HFFc6 (cell line): ENCODE measurements around the gene CPED1. TPM values are rescaled to one million over a fixed set of nuclear protein-coding genes. Genes with fewer than 3 reads are reported as not detected.

Experiments used
- DNase-seq: peaks from one replicate; pipeline ENCODE4 v3.0.0-alpha.2; 2018
- H3K27ac Mint-ChIP-seq: 2 replicates; pipeline ENCODE4 v1.8.0; 2020; ENCODE audit warnings: mild to moderate bottlenecking, mixed read lengths
- H3K27me3 Mint-ChIP-seq: 2 replicates; pipeline ENCODE4 v1.8.0; 2021; ENCODE audit warnings: mild to moderate bottlenecking, moderate library complexity, mixed read lengths; ENCODE audit not compliant: insufficient read depth
- H3K36me3 Mint-ChIP-seq: 2 replicates; pipeline ENCODE4 v1.8.0; 2021; ENCODE audit warnings: low read depth, mixed read lengths
- H3K4me1 Mint-ChIP-seq: 2 replicates; pipeline ENCODE4 v1.8.0; 2020; ENCODE audit warnings: low read depth, mixed read lengths
- H3K4me3 Mint-ChIP-seq: 2 replicates; pipeline ENCODE4 v1.8.0; 2020; ENCODE audit warnings: mild to moderate bottlenecking, moderate library complexity, mixed read lengths
- H3K9me3 Mint-ChIP-seq: 2 replicates; pipeline ENCODE4 v1.8.0; 2020; ENCODE audit warnings: mild to moderate bottlenecking, mixed read lengths
- total RNA-seq, 6 experiments: library from RNA; stranded (reverse); fragmentation: NEBNext Ultra II Directional; extraction: Animal tissue kit (Norgen Biotek cat#: 25700); gene quantifications; 2 replicates in 1 of 6; 3 replicates in 5 of 6; pipeline ENCODE4 v1.2.3, GENCODE V29; 2021
- TF ChIP-seq, protein P1 (sequence below): fragments of 200-600 bp; sonication (generic); IDR thresholded peaks from 2 replicates; pipeline ENCODE4 v1.5.0; 2021; ENCODE audit warnings: antibody characterized with exemption, mild to moderate bottlenecking

The CPED1 gene
- total RNA-seq, 6 experiments from 2014 or later: 85.0 to 112 (median 95.9) TPM

DNA sequence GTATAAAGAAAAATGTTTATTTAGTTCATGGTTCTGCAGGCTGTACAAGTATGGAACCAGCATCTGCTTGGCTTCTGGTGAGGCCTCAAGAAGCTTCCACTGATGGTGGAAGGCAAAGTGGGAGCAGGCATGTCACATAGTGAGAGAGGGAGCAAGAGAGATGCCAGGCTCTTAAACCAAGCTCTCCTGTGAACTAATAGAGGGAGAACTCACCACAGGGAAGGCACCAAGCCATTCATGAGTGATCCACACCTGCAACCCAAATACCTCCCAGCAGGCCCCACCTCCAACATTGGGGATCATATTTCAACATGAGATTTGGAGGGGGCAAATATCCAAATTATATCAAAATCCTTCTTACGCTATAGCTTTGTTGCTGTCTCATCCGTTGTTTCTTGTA, 113.1 kb downstream of the CPED1 start:
- Mint-ChIP-seq H3K4me1 (peaks cover 28% of the 10 kb centered on the region), H3K36me3 (peaks cover 33% of the 10 kb centered on the region), H3K27ac (no peak overlapping the region), H3K9me3 (no peaks in the 10 kb centered on the region), H3K4me3 (no peak overlapping the region), H3K27me3 (no peaks in the 10 kb centered on the region)
- TF ChIP-seq, protein P1, sequence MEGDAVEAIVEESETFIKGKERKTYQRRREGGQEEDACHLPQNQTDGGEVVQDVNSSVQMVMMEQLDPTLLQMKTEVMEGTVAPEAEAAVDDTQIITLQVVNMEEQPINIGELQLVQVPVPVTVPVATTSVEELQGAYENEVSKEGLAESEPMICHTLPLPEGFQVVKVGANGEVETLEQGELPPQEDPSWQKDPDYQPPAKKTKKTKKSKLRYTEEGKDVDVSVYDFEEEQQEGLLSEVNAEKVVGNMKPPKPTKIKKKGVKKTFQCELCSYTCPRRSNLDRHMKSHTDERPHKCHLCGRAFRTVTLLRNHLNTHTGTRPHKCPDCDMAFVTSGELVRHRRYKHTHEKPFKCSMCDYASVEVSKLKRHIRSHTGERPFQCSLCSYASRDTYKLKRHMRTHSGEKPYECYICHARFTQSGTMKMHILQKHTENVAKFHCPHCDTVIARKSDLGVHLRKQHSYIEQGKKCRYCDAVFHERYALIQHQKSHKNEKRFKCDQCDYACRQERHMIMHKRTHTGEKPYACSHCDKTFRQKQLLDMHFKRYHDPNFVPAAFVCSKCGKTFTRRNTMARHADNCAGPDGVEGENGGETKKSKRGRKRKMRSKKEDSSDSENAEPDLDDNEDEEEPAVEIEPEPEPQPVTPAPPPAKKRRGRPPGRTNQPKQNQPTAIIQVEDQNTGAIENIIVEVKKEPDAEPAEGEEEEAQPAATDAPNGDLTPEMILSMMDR: no peak
- DNase-seq: no peak

DNA sequence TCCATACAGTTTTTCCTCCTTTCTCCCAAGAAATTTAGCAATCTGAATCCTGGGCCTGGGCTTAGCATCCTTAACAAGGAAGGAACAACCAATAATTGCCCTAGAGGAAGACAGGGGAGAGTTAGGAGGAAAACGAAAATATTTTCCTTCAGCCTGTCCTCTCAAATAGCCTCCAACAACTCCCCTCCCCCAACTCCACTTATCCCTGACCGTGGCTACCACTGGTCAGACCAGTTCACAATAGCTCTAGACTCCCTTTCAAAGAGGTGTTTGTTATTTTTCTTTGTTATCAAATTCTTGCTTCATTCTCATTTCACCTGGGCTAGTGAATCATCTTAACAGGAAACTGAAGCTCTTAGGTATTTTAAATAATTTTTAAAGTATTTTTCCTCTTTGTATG, 114.1 kb downstream of the CPED1 start:
- H3K4me1 Mint-ChIP-seq: peaks cover 31% of the 10 kb centered on the region
- H3K9me3 Mint-ChIP-seq: no peaks in the 10 kb centered on the region
- H3K27me3 Mint-ChIP-seq: no peaks in the 10 kb centered on the region; the same call in 1 of the 2 replicates
- peaks cover 31% of the 10 kb centered on the region for H3K36me3 Mint-ChIP-seq
- DNase-seq: no peak
- peak overlapping the region; percentile 17; the same call in 1 of the 2 replicates for H3K27ac Mint-ChIP-seq
- no peak overlapping the region for H3K4me3 Mint-ChIP-seq
- TF ChIP-seq, protein P1: no peak

DNA sequence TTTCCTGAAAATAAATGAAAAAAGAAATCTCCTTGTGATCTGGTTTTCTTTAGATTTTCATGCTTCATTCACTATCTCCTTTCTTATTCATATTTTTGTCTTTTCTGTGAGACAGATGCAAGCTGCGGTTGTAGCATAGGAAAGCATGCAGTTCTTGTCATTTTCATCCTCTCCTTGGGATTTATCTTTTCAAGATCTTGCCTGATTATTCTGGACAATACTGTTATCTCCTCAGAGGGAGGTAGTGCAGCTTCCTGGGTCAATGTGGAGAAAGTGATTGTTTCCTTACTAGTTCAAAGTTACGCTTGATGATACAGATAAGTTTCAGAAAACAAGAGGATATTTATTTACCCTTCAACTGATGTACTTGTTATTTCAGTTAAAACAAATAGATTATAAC, 114.6 kb downstream of the CPED1 start:
- no peak for DNase-seq
- no peaks in the 10 kb centered on the region for H3K9me3 Mint-ChIP-seq
- H3K4me3 Mint-ChIP-seq: no peak overlapping the region
- peaks cover 28% of the 10 kb centered on the region for H3K36me3 Mint-ChIP-seq
- TF ChIP-seq, protein P1: no peak
- H3K4me1 Mint-ChIP-seq: peaks cover 32% of the 10 kb centered on the region
- no peak overlapping the region for H3K27ac Mint-ChIP-seq
- H3K27me3 Mint-ChIP-seq: no peaks in the 10 kb centered on the region; the same call in 1 of the 2 replicates

DNA sequence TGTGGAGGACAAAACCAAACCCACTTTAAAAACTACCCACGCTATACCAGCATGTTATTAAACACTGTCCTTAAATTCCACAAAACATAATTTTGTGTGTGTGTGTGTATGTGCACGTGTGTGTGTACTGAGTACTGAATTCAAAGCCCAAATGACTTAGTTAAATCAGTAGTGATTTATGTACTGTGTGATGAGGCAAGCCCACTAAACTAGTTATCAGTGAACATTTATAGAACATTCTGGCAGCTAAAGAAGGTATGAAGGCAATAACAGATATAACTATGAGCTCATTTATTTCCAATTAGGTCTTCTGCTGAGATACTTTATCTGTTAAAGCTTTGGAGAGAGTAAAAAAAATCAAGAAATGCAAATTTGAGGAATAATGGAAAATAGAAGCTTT, 115.1 kb downstream of the CPED1 start:
- H3K27ac Mint-ChIP-seq: no peak overlapping the region
- H3K36me3 Mint-ChIP-seq: peaks cover 28% of the 10 kb centered on the region

DNA sequence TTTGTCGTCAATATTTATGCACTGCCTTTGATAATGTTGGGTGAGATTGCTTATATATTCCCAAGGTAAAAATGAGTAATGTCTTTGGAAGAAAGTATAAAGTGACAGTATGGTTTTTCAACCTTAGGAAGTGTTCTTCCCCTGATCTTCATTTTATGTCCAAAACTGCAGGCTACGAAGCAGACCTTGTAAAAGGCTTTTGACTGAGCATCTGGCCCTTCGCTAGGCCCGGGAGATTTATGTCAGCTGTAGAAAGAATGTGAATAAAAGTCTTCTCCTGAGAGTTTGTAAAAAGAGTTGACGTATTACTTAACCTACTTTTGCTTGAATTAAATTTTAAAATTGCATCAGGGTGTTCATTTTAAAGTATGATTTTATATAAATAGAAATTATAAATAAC, 116.8 kb downstream of the CPED1 start:
- TF ChIP-seq, protein P1: no peak
- H3K4me3 Mint-ChIP-seq: no peak overlapping the region
- DNase-seq: no peak
- peaks cover 27% of the 10 kb centered on the region for H3K36me3 Mint-ChIP-seq
- no peaks in the 10 kb centered on the region; the same call in 1 of the 2 replicates for H3K27me3 Mint-ChIP-seq
- no peaks in the 10 kb centered on the region for H3K9me3 Mint-ChIP-seq
- peaks cover 47% of the 10 kb centered on the region for H3K4me1 Mint-ChIP-seq
- H3K27ac Mint-ChIP-seq: no peak overlapping the region

More for the DNA sequence above, 115.1 kb downstream of the CPED1 start:
- no peak for DNase-seq
- Mint-ChIP-seq H3K27me3 (no peaks in the 10 kb centered on the region; the same call in 1 of the 2 replicates), H3K4me1 (peaks cover 32% of the 10 kb centered on the region), H3K4me3 (no peak overlapping the region), H3K9me3 (no peaks in the 10 kb centered on the region)
- TF ChIP-seq, protein P1: no peak
